GM21526 (cell line): Measurements from ENCODE around the gene KRTAP1-5.
"Not testable (repeated sequence)": the region's sequence is repeated elsewhere in the genome, so short reads cannot be mapped to it uniquely, and the experiment has no call there.

ENCODE experiments used
- ATAC-seq: cut with Tn5 transposase; IDR thresholded peaks from one replicate; pipeline ENCODE4 v1.9.1; 2021; ENCODE audit warnings: moderate library complexity; ENCODE audit not compliant: unreplicated experiment, low FRiP score

The KRTAP1-5 gene

GRCh38 chr17:41026715-41027471 is at the start of gene KRTAP1-5:
Gene KRTAP1-5, minus strand, starts transcription at chr17:41027208. Its CDS starts 53 bp downstream, at chr17:41027155.
- no peak for ATAC-seq

- ATAC-seq, result no peak
Measured at GRCh38 chr17:41076788-41077187, 49.8 kb upstream of the KRTAP1-5 start.

GRCh38 chr17:41073676-41074075 is 46.7 kb upstream of the KRTAP1-5 start:
- no peak for ATAC-seq

- no peak for ATAC-seq
Measured at GRCh38 chr17:41071606-41072360, 44.8 kb upstream of the KRTAP1-5 start.

- no peak for ATAC-seq
Measured at GRCh38 chr17:41069031-41069430, 42.0 kb upstream of the KRTAP1-5 start.

GRCh38 chr17:41067281-41067680 is 40.3 kb upstream of the KRTAP1-5 start:
- no peak for ATAC-seq

- no peak for ATAC-seq
Measured at GRCh38 chr17:41065829-41066624, 39.0 kb upstream of the KRTAP1-5 start, which contains the start of gene KRTAP2-4. Gene KRTAP2-4, minus strand, starts transcription at chr17:41065879. Its CDS starts 34 bp downstream, at chr17:41065845.

GRCh38 chr17:41065016-41065689 is 38.1 kb upstream of the KRTAP1-5 start:
- ATAC-seq, result not testable (repeated sequence)

GRCh38 chr17:41064301-41064700 is 37.3 kb upstream of the KRTAP1-5 start:
- ATAC-seq, result no peak

- no peak for ATAC-seq
Measured at GRCh38 chr17:41063449-41063848, 36.4 kb upstream of the KRTAP1-5 start.

- ATAC-seq, result no peak
Measured at GRCh38 chr17:41061964-41062363, 35.0 kb upstream of the KRTAP1-5 start.

GRCh38 chr17:41060052-41060604 is 33.1 kb upstream of the KRTAP1-5 start, which contains the start of gene KRTAP2-3:
Gene KRTAP2-3, minus strand, starts transcription at chr17:41060114. Its CDS starts 64 bp downstream, at chr17:41060050.
- no peak for ATAC-seq

- not testable (repeated sequence) for ATAC-seq
Measured at GRCh38 chr17:41059276-41060051, 32.5 kb upstream of the KRTAP1-5 start.

GRCh38 chr17:41058741-41059140 is 31.7 kb upstream of the KRTAP1-5 start:
- ATAC-seq, result no peak

- no peak for ATAC-seq
Measured at GRCh38 chr17:41057547-41057946, 30.5 kb upstream of the KRTAP1-5 start.

- ATAC-seq, result not testable (repeated sequence)
Measured at GRCh38 chr17:41055130-41055529, 28.1 kb upstream of the KRTAP1-5 start, which contains the start of gene KRTAP2-2. Gene KRTAP2-2, minus strand, starts transcription at chr17:41055230. Its CDS starts 19 bp downstream, at chr17:41055211.

GRCh38 chr17:41054556-41054955 is 27.5 kb upstream of the KRTAP1-5 start:
- ATAC-seq, result not testable (repeated sequence)

- ATAC-seq, result no peak
Measured at GRCh38 chr17:41054025-41054424, 27.0 kb upstream of the KRTAP1-5 start.

- ATAC-seq, result no peak
Measured at GRCh38 chr17:41052566-41052965, 25.6 kb upstream of the KRTAP1-5 start.
